ENCODE measurements around the gene CCDC87.

- no peak for TF ChIP-seq CTCF (IDR thresholded peaks at IDR 0.05; ENCODE audit: low read depth, low read length)
- TF ChIP-seq EZH2phosphoT487 (IDR thresholded peaks at IDR 0.05; ENCODE audit: low read depth) = no peak
These were observed 31.0 kb downstream of the CCDC87 start for GRCh38 chr11:66561975-66562248.

Measured in OCI-LY3 (cell line).